Stimulated activated CD8-positive, alpha-beta memory T cell treated with anti-CD3 and anti-CD28 coated beads, Interleukin-2, amount 100 ng/mL, for 48 hours (primary cell): ENCODE measurements around the gene WASF1.
"Not testable (repeated sequence)": the region's sequence is repeated elsewhere in the genome, so short reads cannot be mapped to it uniquely, and the experiment has no call there.

ENCODE experiments used
- DNase-seq, 2 donors: peaks; one replicate each; pipeline ENCODE4 v3.0.0-alpha.2; 2020; ENCODE audit warnings: low read depth in 2 of 2

WASF1 gene

DNA sequence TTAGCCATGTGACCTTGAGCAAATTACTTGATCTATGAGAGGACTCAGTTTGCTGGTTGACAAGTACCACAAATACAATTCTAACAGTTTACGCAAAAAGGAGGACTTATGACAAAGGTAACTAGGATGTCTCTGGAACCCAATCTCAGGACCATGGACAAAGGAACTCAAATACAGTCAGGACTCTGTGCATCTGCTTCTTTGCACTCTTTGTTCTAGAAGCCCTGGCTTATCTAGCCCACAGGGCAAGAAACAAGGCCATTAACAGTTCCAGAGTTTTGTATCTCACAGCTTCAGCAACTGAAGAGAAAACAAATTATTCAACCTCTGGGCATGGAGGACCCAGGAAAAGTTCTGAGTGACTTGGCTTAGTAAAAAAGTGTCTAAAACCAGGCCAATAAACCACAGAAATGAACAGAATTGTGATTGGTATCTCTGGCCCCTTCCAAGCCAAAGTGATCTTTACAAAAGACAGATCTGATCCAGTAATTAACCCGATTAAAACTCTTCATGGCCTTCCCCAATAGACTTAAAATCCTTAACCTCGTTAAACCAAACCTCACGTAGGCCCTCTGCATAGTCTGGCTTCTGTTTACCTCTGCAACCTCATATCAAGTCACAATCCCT lies 5.9 kb downstream of the WASF1 start:
- DNase-seq = no peak

DNA sequence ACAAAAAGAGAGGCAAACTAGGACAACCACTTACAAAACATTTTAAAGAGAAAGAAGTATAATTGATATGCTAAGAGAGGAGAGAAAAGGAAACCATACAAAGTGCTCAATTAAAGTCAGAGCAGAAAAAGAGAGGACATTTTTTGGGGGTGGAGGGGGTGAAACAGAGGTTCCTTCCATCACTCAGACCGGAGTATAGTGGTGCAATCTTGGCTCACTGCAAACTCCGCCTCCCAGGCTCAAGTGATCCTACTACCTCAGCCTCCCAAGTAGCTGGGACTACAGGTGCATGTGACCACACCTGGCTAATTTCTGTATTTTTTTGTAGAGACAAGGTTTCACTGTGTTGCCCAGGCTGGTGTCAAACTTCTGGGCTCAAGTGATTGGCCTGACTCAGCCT lies 9.4 kb downstream of the WASF1 start:
- DNase-seq = no peak

- DNase-seq = no peak
Observed at GRCh38 chr6:110158479-110158878, 21.0 kb downstream of the WASF1 start.

GRCh38 chr6:110147870-110148269 lies 31.6 kb downstream of the WASF1 start:
- DNase-seq = no peak

- no peak for DNase-seq
Observed at GRCh38 chr6:110140650-110141049, 38.8 kb downstream of the WASF1 start.

- no peak for DNase-seq
Observed at GRCh38 chr6:110139052-110139451, 40.4 kb downstream of the WASF1 start.

DNA sequence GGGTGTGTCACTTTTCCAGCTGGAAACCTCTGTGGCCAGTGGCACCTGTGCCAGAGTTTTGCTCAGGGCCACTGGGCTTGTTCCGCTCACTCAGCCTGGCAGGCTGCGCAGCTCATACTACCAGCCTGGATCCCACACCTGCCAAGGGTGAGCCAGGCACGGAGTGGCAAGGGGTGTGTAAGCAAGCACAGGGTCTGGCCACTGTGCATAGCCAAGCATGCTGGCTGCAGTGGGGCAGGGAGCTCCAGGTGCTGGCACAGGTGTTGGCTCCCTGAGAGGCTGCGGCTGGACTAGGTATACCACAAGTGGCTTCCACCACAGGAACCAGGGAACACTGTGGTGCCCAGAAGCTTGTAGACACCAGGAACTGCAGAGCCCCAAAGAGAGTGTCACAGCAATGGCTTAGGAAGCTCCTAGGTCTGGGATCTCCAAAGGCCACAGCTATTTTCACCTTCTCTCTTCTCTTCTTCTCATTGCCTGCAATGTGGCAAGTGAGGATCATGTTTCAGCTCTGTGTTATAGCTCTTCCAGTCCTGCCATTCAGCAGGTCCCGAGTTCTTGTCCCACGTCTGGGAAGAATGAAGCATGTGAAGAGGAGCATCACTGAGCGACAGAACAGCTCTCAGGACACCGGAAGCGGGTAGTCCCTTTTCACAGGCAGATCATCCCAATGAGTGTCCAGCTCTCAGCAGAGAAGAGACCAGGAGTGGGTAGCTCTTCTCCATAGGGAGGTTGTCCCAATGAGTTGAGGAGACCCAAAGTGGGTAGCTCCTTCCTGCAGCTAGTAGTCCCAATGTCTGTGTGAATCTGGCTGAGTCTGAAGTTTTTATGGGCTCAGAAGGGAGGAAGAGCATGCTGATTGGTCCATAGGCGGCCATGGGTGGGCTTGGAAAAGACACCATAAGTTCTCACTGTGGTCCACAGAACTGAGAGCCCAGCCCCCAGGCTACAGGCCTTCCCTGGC lies 41.3 kb downstream of the WASF1 start:
- DNase-seq = no peak

GRCh38 chr6:110130362-110130761 lies 49.1 kb downstream of the WASF1 start:
- no peak for DNase-seq

GRCh38 chr6:110128418-110128817 lies 51.1 kb downstream of the WASF1 start:
- no peak for DNase-seq

GRCh38 chr6:110125361-110125760 lies 54.1 kb downstream of the WASF1 start:
- no peak for DNase-seq

DNA sequence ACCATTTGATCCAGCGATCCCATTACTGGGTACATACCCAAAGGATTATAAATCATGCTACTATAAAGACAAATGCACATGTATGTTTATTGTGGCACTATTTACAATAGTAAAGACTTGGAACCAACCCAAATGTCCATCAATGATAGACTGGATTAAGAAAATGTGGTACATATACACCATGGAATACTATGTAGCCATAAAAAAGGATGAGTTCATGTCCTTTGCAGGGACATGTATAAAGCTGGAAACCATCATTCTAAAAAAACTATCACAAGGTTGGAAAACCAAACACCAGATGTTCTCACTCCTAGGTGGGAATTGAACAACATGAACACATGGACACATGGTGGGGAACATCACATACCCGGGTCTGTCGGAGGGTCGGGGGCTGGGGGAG lies 57.8 kb downstream of the WASF1 start:
- DNase-seq = not testable (repeated sequence)

DNA sequence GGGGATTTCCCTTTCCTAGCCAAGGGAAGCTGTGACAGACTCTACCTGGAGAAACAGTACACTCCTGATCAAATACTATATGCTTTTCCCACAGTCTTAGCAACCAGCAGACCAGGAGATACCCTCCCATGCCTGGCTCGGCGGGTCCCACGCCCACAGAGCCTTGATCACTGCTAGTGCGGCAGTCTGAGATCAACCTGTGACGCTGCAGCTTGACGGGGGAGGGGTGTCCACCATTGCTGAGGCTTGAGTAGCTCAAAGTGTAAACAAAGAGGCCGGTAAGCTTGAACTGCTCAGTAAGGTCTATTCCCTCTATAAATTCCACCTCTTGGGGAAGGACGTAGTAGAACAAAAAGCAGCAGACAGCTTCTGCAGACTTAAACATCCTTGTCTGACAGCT lies 63.2 kb downstream of the WASF1 start:
- no peak for DNase-seq

DNA sequence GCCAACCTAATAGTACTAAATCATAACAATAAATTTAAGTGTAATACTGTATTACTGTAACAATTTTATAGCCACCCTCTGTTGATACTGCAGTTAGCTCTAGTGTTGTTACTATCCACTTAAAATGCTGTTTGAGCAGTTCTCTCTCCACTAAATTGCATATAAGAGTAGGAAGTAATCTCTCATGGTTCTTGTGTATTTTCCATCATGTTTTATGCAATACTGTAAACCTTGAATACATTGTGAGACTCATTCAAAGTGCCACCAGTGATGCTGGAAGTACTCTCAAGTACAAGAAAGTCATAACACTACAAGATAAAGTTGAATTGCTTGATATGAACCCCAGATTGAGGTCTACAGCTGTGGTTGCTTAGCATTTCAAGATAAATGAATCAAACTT lies 65.5 kb downstream of the WASF1 start:
- no peak for DNase-seq

DNA sequence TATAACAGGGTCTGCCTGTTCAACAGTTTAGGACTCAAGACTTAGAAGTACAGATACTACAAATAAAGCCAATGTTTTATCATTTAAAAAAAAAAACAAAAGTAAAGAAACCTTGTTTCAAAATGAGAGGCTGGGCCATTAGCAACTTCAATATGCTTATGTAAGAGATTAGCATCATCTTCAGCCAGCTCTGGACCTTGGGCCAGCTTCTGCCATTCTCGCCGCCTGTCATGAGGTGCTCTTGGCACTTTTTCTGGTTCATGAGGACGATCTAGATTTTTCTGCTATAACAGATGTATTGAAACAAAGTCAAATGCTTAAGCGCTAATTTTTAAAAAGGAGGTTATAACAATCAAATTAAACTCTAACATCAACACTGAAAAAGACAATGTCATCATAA lies 74.2 kb downstream of the WASF1 start:
- DNase-seq = no peak

GRCh38 chr6:110103260-110103659 lies 76.2 kb downstream of the WASF1 start:
- DNase-seq = no peak

GRCh38 chr6:110102411-110102810 lies 77.1 kb downstream of the WASF1 start:
- no peak for DNase-seq

DNA sequence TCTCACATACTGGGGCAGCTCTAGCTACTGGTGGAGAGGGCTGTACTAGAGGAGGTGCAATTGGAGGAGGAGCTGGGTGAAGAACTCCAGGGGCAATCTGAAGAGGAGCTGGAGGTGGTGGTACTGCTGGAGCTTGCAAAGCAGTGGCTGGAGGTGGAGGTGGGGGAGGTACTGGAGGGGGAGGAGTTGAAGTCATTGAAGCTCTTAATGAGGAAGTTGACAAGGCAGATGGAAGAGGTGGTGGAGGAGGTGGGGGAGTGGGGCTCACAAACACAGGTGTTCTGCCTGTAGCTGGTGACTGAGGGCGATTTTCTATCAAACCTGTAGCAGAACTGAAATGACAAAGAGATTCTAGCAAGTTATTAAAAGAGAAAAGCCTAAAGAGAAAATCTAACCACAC lies 77.6 kb downstream of the WASF1 start:
- no peak for DNase-seq

DNA sequence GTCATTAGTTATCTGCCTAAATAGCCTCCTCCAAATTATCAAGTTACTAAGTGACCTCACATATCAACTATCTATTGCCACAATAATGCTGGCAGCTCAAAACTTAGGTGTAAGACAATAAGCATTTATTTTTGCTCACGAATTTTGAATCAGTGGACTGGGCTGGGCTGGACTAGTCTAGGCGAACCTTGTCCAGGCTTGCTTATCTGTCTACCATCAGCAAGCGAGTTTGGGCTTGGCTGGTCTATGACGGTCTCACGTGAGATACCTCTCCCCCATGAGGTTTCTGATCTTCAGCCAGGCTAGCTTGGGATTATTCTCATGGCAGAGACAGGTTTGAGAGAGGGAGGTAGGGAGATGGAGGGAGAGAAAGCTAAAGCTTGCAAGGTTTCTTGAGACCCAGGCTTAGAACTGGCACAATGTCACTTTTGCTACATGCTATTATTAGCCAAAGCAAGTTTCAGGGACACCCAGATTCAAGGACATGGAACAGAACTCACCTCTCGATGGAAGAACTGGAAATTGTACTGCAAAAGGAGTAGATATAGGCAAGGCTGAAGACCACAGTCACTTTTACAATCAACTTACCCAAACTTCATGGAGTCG lies 80.9 kb downstream of the WASF1 start:
- DNase-seq = no peak

- no peak for DNase-seq
Observed at GRCh38 chr6:110097443-110097842, 82.0 kb downstream of the WASF1 start.

DNA sequence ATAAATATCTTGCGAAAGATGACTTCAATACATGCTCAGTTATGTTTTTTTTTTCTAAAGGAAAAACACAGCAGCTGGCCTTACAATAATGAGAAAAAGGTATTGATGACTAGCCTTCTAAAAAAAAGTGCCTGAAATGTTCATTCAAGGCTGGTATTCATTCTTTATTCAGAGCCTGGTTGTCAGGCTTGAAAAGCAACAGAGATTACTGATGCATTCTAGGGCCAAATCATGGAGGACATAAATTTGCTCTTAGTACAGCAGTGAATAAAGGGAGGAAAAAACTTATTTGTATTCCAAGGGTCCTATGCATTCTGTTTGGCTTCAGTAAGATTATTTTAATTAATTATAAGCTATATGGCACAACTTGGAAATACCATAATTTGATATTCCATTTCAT lies 83.5 kb downstream of the WASF1 start:
- no peak for DNase-seq

DNA sequence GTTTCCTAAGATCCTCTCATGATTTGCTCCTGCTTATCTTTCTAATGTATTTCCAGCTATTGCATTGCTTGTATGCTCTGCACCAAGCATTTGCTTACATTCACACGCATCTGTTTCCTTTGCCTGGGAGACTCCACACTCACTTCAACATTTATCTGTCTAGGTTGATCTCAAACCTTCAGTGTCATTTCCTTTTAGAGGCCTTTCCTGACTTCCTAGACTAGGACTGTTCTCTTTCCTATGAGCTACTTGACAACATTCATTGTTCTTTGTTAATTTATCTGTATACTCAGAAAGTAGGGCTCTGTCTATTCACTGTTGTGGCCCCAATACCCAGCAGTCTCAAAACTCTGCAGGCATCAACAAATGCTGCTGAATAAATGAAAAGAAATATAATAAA lies 84.4 kb downstream of the WASF1 start:
- no peak for DNase-seq

GRCh38 chr6:110093981-110094380 lies 85.5 kb downstream of the WASF1 start:
- no peak for DNase-seq

DNA sequence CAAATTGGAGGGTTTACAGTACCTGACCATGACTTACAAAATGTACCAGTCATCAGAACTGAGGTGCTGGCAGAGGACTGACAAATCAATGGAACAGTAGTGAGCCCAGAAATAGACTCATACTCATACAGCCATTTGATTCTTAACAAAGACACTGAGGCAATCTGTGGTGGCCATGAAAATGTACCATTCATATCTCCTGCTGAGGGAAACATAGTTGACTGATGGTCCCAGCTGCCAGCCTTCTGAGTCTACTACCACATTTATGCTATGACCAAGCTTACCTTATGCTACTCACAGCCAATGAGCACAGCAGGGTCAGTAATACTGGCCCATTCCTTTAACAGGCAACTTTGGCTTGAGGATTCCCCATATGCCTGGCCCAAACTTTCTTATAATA lies 88.6 kb downstream of the WASF1 start:
- DNase-seq = no peak
